NCI-H1694 (cell line): ENCODE results near the gene SLC35D2.
"Not testable (repeated sequence)": the region's sequence is repeated elsewhere in the genome, so short reads cannot be mapped to it uniquely, and the experiment has no call there.

ENCODE experiments used
- DNase-seq: peaks from one replicate; lab custom pipeline; 2025; lab: John Stamatoyannopoulos, UW

The SLC35D2 gene

GRCh38 chr9:96360976-96361375, 22.5 kb downstream of the SLC35D2 start:
- no peak for DNase-seq

- DNase-seq, result not testable (repeated sequence)
These were observed 23.0 kb downstream of the SLC35D2 start for GRCh38 chr9:96360523-96360922.

DNA sequence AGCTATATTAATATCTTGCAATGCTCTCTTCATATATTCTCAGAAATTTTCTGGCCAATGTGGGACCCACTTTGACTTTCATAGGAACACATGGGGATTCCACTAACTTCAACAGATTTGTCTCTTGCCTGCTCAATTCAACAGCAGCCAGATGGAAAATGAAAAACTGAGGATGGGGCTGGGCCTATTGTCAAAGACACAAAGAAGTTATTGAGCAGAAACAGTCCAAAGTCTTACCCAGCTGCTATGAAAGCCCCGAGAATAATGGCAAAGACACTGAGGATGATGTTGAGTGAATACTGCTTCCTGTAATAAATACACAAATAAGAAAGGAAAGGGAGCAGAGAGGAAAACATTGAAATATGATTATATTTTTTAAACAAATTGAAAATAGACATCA, 32.6 kb downstream of the SLC35D2 start:
- DNase-seq, result no peak

DNA sequence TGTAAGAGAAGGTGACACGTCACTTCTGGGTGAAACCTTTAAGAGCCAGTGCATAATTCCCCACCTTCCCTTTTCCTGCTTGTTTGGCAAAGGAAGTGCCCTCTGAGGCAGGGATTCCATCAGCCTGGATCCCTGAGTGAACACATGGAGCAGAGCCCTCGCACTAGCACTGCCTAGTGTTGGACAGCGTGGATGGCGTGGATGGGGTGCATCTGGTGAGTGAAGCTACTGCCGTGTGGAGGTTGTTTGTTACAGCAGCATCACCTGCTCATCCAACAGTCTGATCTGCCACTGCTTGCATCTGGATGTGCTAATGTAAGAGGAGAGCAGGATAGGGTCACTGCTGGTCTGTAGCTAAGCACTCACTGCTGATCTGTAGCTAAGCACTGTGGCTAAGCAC, 35.2 kb downstream of the SLC35D2 start:
- DNase-seq, result no peak

DNA sequence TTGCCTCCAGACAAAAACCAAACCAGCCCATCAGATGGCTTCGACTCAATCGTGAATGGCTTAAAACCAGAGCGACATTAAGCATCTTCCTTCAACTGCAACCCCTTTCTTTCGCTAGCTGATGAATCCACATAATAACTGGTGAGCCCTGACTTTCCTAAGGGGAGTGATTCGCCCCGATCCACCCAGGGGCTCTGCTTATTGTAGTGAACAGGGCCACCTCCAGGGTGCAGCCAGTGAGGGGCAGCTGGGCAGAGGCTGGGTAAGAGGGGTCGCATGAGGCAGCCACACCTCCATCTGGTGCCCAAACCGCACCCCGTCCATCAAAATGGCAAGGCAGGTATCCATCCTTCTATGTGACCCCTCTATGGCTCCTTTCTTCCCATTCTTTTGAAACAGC, 38.0 kb downstream of the SLC35D2 start:
- no peak for DNase-seq

GRCh38 chr9:96344458-96345180, 38.9 kb downstream of the SLC35D2 start:
- no peak for DNase-seq

GRCh38 chr9:96343515-96344360, 39.8 kb downstream of the SLC35D2 start:
- no peak for DNase-seq

GRCh38 chr9:96342571-96343245, 40.8 kb downstream of the SLC35D2 start:
- no peak for DNase-seq

- no peak for DNase-seq
These were observed 42.8 kb downstream of the SLC35D2 start for GRCh38 chr9:96340707-96341106.

DNA sequence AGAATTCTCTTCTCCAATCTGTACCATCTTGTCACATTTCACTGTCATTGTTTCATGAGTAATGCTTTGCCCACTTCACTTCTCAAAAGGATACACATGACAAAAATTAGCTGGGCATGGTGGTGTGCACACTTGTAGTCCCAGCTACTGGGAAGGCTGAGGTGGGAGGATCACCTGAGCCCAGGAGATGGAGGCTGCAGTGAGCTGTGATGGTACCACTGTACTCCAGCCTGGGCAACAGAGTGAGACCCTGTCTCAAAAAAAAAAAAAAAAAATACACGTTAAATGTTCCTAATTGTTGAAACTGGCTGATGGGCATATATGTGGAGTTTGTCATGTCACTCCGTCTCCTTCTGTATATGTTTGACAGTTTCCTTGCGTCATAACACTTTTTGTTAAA, 45.2 kb downstream of the SLC35D2 start:
- DNase-seq, result no peak

- DNase-seq, result no peak
These were observed 49.6 kb downstream of the SLC35D2 start for GRCh38 chr9:96333958-96334357.

GRCh38 chr9:96331236-96331947, 52.1 kb downstream of the SLC35D2 start:
- no peak for DNase-seq

DNA sequence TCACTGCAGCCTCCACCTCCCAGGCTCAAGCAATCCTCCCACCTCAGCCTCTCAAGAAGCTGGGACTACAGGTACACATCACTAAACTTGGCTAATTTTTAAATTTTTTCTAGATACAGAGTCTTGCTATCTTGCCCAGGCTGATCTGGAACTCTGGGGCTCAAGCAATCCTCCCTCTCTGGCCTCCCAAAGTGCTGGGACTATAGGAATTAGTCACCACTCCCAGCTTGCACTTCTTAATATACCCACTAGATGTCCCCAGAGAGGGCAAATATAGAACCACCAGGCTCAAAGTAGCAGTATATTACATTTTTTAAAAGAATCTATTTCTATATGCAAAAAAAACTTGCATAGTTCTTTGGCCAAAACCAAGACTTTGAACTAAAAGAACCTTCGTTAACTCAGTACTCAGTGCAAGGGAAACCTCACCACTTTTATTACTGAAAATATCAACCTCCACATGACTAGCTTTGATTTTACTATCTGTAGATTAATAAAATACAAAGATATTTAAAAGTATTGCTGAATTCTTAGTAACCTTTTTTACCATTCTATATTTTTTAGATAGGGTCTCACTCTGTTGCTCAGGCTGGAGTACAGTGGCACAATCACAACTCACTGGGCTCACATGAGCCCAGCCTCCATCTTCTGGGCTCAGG, 55.7 kb downstream of the SLC35D2 start:
- DNase-seq, result peak; percentile 25

DNA sequence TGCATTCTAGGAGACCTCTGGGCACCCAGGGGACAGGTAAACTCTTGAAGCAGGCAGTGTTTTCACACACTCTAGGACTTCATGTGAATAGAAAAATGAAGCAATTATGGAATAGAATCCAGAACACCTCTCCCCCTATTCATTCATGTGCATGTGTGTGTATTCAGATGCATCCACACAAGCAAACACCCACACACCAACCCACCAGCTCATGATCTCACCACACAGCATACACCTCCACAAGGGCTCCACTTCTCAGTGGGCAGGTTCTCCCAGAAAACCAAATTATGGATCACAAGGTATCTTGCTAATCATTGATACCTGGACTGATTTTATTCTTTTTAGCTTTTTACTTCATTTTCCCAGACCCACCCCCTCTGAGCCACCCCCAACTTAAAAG, 60.3 kb downstream of the SLC35D2 start:
- DNase-seq, result no peak

DNA sequence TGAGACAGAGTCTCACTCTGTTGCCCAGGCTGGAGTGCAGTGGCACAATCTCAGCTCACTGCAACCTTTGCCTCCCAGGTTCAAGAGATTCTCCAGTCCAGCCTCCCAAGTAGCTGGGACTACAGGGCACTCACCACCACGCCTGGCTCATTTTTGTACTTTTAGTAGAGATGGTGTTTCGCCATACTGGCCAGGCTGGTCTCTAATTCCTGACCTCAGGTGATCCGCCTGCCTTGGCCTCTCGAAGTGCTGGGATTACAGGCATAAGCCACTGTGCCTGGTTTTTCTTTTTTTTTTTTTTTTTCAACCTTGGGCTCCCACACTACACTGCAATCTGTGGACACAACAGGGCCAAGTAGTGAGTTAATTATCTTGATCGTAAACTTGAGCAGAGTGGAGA, 60.8 kb downstream of the SLC35D2 start:
- not testable (repeated sequence) for DNase-seq

DNA sequence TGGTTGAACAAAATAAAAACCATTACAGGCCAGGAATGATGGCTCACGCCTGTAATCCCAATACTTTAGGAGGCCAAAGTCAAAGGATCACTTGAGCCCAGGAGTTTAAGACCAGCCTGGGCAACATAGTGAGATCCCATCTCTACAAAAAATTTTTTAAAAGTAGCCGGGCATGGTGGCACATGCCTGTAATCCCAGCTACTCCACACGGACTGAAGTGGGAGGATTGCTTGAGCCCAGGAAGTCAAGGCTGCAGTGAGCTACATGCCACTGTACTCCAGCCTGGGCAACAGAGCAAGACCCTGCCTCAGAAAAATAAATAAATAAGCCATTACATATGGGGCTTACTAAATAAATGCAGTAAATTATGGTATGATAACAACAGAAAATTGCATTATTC, 61.3 kb downstream of the SLC35D2 start:
- not testable (repeated sequence) for DNase-seq

DNA sequence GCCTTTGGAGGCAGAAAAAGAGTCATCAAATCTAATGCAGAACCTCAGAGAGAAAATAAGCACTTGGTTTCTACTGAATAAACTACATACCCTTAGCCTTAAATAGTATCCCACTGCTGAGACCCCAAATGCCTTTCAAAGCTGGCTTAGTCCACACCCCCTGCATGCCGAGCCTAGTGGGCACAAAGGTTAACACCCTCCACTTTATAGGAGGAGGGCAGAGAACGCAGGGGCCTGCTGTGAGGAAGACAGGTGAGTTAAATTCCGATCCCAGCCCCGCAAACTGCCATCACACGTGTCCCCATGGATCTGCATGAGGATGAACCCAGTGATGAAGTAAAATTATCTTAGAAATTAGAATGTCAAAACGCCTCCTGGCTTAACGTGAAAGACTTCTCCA, 62.0 kb downstream of the SLC35D2 start:
- no peak for DNase-seq

- no peak for DNase-seq
These were observed 62.7 kb downstream of the SLC35D2 start for GRCh38 chr9:96320749-96321280.

GRCh38 chr9:96318921-96319565, 64.5 kb downstream of the SLC35D2 start:
- no peak for DNase-seq

DNA sequence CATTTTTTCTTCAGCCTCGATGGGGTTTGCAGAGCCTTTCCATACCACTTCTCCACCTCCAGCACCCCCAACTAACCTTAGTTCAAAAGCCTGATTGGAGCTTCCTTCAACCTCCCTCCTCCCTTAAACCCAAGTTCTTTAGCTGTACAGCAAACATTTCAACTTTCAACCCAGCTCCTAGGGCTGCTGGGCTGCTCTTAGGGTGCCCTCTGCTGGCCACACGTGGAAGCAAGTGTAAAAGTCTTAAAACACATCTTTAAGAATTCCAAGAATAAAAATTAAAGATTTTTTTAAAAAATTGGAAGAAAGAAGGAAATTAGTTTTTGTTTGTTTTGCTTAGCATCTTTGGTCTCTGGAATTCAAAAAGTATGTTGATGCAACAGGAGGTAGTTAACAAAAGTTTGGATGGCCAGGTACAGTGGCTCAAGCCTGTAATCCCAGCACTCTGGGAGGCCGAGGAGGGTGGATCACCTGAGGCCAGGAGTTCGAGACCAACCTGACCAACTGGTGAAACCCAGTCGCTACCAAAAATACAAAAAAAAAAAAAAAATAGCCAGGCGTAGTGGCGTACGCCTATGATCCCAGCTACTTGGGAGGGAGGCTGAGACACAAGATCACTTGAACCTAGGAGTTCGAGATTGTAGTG, 66.1 kb downstream of the SLC35D2 start:
- DNase-seq, result no peak
